Spinal cord (tissue), 10 donors: ENCODE measurements around the gene RAB6D. TPM values are rescaled to one million over a fixed set of nuclear protein-coding genes. Genes with fewer than 3 reads are reported as not detected.
"Not testable (repeated sequence)": the region's sequence is repeated elsewhere in the genome, so short reads cannot be mapped to it uniquely, and the experiment has no call there.

Source experiments
- DNase-seq, 6 donors: peaks; one replicate each; pipeline versions ENCODE4 v3.0.0 to v3.0.0-alpha.2; 2013 to 2015; ENCODE audit warnings: low spot score in 6 of 6, low read depth in 4 of 6
- H3K27ac ChIP-seq: one replicate; pipeline ENCODE4 v1.5.1; 2013; ENCODE audit warnings: low read depth, low read length, control low read depth
- H3K27me3 ChIP-seq: one replicate; pipeline ENCODE4 v1.6.1; 2013; ENCODE audit warnings: low read length; ENCODE audit not compliant: control insufficient read depth, insufficient read depth
- H3K36me3 ChIP-seq: one replicate; pipeline ENCODE4 v1.6.1; 2013; ENCODE audit warnings: low read length; ENCODE audit not compliant: control insufficient read depth, insufficient read depth
- H3K4me1 ChIP-seq: one replicate; pipeline ENCODE4 v1.6.1; 2013; ENCODE audit warnings: low read length; ENCODE audit not compliant: control insufficient read depth, insufficient read depth
- H3K4me3 ChIP-seq: one replicate; pipeline ENCODE4 v1.5.1; 2013; ENCODE audit warnings: low read depth, low read length, control low read depth
- H3K9me3 ChIP-seq: one replicate; pipeline ENCODE4 v1.6.1; 2013; ENCODE audit warnings: low read length; ENCODE audit not compliant: control insufficient read depth, insufficient read depth
- WGBS: methylation state at CpG from one replicate; pipeline ENCODE4 v1.1.5; 2013; ENCODE audit warnings: missing lambda C conversion rate; ENCODE audit not compliant: insufficient coverage; 5-methylcytosine and 5-hydroxymethylcytosine counted together
- polyA plus RNA-seq, 2 donors: library from polyadenylated mRNA; unstranded; fragments of 120-200 nt; gene quantifications; one replicate each; pipeline ENCODE4 v1.2.1, GENCODE V29; 2013; ENCODE audit not compliant: insufficient read length in 2 of 2
- total RNA-seq, 2 donors: library from RNA; depleted of rRNA in 1 of 2; stranded (reverse); fragments of 120-200 nt in 1 of 2; fragments of >200 nt in 1 of 2; gene quantifications; one replicate each; pipeline versions ENCODE4 v1.2.3 to v1.2.4, GENCODE V29; 2013 to 2014
- donor health status: healthy.

RAB6D gene
- total and polyA plus RNA-seq, 4 donors = 0.88 to 9.0 (median 5.3) TPM

DNA sequence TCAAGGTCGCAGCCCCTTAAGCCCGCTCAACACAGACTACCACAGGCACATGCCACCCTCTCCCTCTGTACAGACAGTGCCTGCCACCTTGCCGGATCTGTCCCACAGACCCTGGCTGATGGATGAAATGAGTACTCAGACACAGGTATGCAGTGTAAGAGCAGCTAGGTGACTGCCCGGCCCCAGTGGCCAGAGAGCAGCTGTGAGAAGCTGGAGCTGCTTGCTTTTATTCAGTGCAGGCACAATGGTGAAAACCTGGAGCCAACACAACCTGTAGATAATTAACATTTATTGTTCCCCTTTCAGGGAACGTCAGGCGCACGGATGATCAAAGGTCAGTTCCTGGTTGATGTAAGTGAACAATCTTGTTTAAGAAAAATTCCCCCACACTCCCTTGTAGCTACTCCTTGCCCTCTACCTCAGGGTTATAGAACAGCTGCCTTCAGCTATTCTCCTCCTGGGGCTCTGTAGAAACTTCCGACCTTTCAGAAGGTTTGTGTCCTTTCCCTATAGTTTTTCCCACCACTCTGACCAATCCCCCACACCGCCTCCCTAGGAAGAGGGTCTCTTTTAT is 4.6 kb upstream of the RAB6D start:
- H3K36me3 ChIP-seq, H3K9me3 ChIP-seq, H3K27ac ChIP-seq, H3K27me3 ChIP-seq, DNase-seq, H3K4me1 ChIP-seq, H3K4me3 ChIP-seq: not testable (repeated sequence)
- WGBS = 100% methylated on average over 1 of the region's 9 CpGs

DNA sequence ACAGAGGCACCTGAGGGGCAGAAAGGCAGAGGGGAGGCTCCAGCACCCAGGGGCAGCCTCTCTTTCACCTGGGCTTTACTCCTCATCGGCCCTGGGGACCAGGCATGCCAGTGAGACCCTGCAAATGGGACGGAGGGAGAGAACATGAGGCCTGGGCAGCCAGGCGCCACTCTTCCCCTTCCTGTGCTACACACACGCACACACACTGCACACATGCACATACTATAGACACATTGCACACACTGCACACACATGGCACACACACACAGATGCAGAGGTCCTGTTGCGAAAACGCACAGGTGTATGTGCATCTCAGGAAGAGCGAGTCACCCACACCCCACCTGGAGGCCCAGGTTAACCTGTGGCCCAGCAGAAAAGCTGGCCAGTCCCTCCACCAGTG is 3.4 kb upstream of the RAB6D start:
- DNase-seq = no peak
- Histone ChIP-seq H3K27ac (no peak overlapping the region), H3K4me1 (no peaks in the 10 kb centered on the region), H3K27me3 (no peaks in the 10 kb centered on the region), H3K4me3 (no peak overlapping the region), H3K36me3 (no peaks in the 10 kb centered on the region), H3K9me3 (no peaks in the 10 kb centered on the region)
- WGBS = 94% methylated on average over 7 of the region's 7 CpGs

DNA sequence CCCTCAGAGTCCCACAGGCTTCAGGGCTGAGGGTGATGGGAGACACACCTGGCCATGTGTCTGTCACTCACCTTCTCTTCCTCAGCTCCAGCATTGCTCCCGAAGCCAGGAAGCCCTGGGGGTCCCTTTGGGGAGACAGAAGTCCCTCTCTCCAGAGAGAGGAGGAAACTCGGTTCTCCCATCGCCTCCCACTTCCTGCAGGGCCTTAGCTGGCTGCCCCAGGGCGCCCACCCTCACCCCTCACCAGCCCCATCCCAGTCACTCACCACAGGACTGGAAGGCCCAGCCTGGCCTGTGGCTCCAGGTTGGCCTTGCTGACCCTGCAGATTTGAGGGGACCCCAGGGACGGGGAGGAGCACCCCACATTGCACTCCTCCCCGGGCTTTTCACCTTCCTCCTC is 2.7 kb upstream of the RAB6D start:
- WGBS = 91% methylated on average over 4 of the region's 6 CpGs
- Histone ChIP-seq H3K9me3 (no peaks in the 10 kb centered on the region), H3K4me3 (no peak overlapping the region), H3K27me3 (no peaks in the 10 kb centered on the region), H3K27ac (no peak overlapping the region), H3K4me1 (no peaks in the 10 kb centered on the region), H3K36me3 (no peaks in the 10 kb centered on the region)
- DNase-seq = no peak

DNA sequence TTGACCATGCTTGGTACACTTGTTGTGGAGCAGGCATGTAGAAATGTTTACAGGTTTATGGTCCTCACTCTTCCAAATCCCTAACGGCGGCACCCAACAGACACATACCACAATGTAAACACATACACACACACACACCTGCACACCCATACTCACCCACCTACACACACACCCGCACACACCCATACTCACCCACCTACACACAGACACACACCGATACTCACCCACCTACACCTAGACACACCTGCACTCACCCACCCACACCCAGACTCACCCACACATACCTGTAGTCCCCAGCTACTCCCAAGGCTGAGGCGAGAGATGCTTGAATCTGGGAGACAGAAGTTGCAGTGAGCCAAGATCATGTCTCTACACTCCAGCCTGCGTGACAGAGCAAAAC is 1.5 kb upstream of the RAB6D start:
- no peaks in the 10 kb centered on the region for H3K9me3 ChIP-seq
- peaks cover 2% of the 10 kb centered on the region for H3K27me3 ChIP-seq
- 89% methylated on average over 4 of the region's 6 CpGs for WGBS
- DNase-seq = no peak
- H3K4me1 ChIP-seq = no peaks in the 10 kb centered on the region
- no peak overlapping the region for H3K4me3 ChIP-seq
- no peak overlapping the region for H3K27ac ChIP-seq
- no peaks in the 10 kb centered on the region for H3K36me3 ChIP-seq

DNA sequence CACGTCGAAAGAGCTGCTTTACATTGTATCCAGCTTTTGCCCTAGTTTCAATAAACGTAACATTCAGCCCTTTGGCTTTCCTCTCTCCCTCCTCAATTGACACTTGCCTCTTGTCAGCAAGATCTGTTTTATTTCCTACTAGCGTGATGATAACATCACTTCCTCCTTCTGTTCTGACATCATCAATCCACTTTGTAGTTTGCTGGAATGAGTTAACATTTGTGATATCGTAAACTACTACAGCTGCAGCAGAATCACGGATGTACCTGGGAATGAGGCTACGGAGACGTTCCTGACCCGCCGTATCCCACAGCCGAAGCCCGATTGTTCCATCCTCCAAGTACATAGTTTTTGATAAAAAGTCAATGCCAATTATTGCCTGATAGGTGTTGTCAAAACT is 755 bp downstream of the RAB6D start:
- not testable (repeated sequence) for H3K4me3 ChIP-seq, H3K36me3 ChIP-seq, H3K9me3 ChIP-seq, H3K27ac ChIP-seq, H3K27me3 ChIP-seq, H3K4me1 ChIP-seq
- WGBS = no CpG with 5 or more reads among the region's 12 CpGs
- DNase-seq = peak in 2 of 6 donors; percentile 58 to 84

DNA sequence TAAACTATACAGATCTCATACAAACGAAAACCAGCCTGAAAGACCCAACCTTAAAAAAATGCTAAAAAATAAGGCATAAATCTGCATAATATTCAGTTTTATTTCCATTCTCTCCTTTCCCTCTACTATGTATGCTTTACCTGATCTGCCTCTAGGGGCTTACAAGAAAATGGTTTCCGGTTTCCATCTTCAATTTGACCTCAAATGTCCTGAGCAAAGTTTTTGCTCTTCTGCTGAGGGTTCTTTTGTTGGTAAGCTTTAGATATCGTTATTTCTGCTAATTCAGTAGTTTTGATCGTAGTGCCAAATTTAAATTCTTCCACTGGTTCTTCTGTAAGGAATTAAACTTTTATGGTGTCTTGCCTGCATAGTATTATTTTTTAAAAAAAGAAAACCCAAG is 2.2 kb downstream of the RAB6D start:
- not testable (repeated sequence) for H3K36me3 ChIP-seq, H3K9me3 ChIP-seq, H3K4me1 ChIP-seq, H3K4me3 ChIP-seq, H3K27ac ChIP-seq, H3K27me3 ChIP-seq
- DNase-seq = peak in 1 of 6 donors; percentile 28
- WGBS = no CpG with 5 or more reads among the region's 4 CpGs

DNA sequence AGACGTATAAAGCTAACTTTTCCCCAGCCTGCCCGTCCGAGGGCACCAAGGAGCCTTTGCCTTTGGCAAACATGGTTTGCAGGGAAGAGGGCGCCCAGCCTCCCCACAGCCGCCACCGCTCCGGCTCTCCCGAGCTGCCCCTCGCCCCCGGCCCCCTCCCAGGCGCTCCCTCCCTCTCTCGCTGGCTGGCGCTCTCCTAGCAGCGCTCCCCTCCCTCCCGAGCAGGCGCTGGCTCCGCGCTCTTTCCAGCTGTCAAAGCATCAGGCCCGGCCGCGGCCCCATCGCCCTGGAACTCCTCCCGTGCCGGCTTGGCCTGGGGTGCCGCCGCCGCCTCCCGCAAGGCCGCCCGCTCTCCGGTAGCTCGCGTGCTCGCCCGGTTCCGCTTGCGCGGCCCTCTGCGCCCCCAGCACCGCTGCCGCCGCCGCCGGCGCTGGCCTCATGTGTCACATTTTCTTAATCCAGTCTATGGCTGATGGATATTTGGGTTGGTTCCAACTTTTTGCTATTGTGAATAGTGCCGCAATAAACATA is 10.7 kb downstream of the RAB6D start:
- not testable (repeated sequence) for H3K4me3 ChIP-seq, H3K9me3 ChIP-seq, H3K27me3 ChIP-seq, DNase-seq, H3K4me1 ChIP-seq, H3K27ac ChIP-seq, H3K36me3 ChIP-seq
- no CpG with 5 or more reads among the region's 46 CpGs for WGBS

DNA sequence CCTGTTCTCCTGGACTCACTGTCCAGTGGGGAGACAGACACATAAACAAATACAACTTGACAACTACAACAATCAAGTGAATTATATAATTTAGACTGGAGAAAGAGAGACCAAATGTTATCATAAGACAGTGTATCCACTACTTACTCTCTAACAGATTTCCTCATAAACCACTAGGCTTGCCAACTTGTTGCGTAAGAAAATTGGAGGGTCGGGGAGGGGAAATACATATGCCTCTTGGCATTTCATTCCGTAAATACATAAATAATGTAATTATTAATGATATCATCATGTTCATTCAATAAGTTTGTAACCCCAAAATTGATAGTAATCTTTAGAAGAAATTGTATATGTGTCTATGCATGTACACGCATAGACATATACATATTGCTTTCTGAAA is 14.9 kb downstream of the RAB6D start:
- no peaks in the 10 kb centered on the region for H3K4me1 ChIP-seq
- no peaks in the 10 kb centered on the region for H3K9me3 ChIP-seq
- no CpG with 5 or more reads among the region's 4 CpGs for WGBS
- no peak overlapping the region for H3K27ac ChIP-seq
- no peak overlapping the region for H3K4me3 ChIP-seq
- H3K36me3 ChIP-seq = no peaks in the 10 kb centered on the region
- no peaks in the 10 kb centered on the region for H3K27me3 ChIP-seq
- no peak for DNase-seq

DNA sequence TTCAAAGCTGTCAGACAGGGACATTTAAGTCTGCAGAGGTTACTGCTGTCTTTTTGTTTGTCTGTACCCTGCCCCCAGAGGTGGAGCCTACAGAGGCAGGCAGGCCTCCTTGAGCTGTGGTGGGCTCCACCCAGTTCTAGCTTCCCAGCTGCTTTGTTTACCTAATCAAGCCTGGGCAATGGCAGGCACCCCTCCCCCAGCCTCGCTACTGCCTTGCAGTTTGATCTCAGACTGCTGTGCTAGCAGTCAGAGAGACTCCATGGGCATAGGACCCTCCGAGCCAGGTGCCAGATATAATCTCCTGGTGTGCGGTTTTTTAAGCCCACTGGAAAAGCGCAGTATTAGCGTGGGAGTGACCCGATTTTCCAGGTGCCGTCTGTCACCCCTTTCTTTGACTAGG is 16.9 kb downstream of the RAB6D start:
- H3K4me3 ChIP-seq, H3K27ac ChIP-seq, H3K36me3 ChIP-seq, H3K9me3 ChIP-seq, DNase-seq, H3K27me3 ChIP-seq, H3K4me1 ChIP-seq: not testable (repeated sequence)
- WGBS = 82% methylated on average over 7 of the region's 7 CpGs

DNA sequence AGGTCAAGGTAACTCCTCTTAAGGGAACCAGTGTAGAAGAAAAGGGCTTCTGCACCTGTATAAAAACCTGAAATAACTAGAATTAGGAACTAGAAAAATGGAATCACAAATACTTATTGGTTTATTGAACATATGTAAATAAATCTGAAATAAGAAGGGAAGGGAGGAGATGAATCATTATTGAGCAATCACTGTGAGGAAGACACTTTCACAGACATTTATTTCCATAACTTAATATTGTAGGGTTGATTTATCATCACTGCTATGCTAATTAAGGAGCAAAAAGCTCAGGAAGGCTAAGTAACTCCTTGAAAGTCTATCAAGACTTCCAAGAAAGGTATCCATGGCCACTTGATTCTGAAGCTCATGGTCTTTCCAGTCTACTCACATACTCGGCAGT is 24.7 kb downstream of the RAB6D start:
- not testable (repeated sequence) for H3K27me3 ChIP-seq, H3K4me1 ChIP-seq, H3K27ac ChIP-seq, DNase-seq, H3K4me3 ChIP-seq, H3K36me3 ChIP-seq, H3K9me3 ChIP-seq
- no CpG with 5 or more reads among the region's 1 CpG for WGBS
